Activated CD4-positive, alpha-beta memory T cell treated with anti-CD3 and anti-CD28 coated beads for 36 hours (primary cell): ENCODE measurements around the gene PPP4R1. TPM values are rescaled to one million over a fixed set of nuclear protein-coding genes. Genes with fewer than 3 reads are reported as not detected.

Source experiments
- CTCF ChIA-PET: fragments of 350-600 bp; sonication (Branson Sonifier 250); formaldehyde crosslinking; loops from one replicate; lab custom pipeline; 2021; ENCODE audit warnings: antibody characterized with exemption, inconsistent platforms; lab: Charles Lee
- POLR2A ChIA-PET: fragments of 350-600 bp; sonication (Branson Sonifier 250); formaldehyde crosslinking; loops from one replicate; lab custom pipeline; 2021; ENCODE audit warnings: antibody characterized with exemption; lab: Charles Lee
- DNase-seq: peaks from one replicate; pipeline ENCODE4 v3.0.0-alpha.2; 2020
- H3K27ac Mint-ChIP-seq: one replicate; pipeline ENCODE4 v1.8.0; 2021; ENCODE audit warnings: mixed read lengths
- H3K27me3 Mint-ChIP-seq: one replicate; pipeline ENCODE4 v1.8.0; 2021; ENCODE audit warnings: mixed read lengths
- H3K36me3 Mint-ChIP-seq: one replicate; pipeline ENCODE4 v1.8.0; 2021; ENCODE audit warnings: mixed read lengths
- H3K4me1 Mint-ChIP-seq: one replicate; pipeline ENCODE4 v1.8.0; 2021; ENCODE audit warnings: low read depth, mixed read lengths
- H3K4me3 Mint-ChIP-seq: one replicate; pipeline ENCODE4 v1.8.0; 2021; ENCODE audit warnings: mild to moderate bottlenecking, mixed read lengths
- H3K9me3 Mint-ChIP-seq: one replicate; pipeline ENCODE4 v1.8.0; 2021; ENCODE audit warnings: mixed read lengths
- intact Hi-C: fragments of 100-400 bp; cut with micrococcal nuclease; formaldehyde crosslinking; loops from one replicate; pipeline ENCODE4 v1.15.1; 2023
- total RNA-seq, 2 experiments: library from RNA; stranded (reverse); gene quantifications; one replicate each; pipeline ENCODE4 v1.2.3, GENCODE V29; 2021

PPP4R1 gene
- total RNA-seq = 10 to 100 TPM; 39.3 to 44.5 TPM

GRCh38 chr18:9614401-9615279 lies at the start of gene PPP4R1:
Gene PPP4R1 (minus strand): TSS chr18:9614559. CDS start chr18:9614484, 75 bp downstream.
- POLR2A ChIA-PET = interaction anchor here (1.1 to 1.6 kb wide), 2 partner anchors 17 to 299 kb away, joined by 3 to 5 read pairs; partner anchors contain the start of gene VAPA
- intact Hi-C loops = loop anchor here (10.0 kb wide), 3 partner anchors 470 to 910 kb away; partner anchors contain the start of gene MTCL1
- Mint-ChIP-seq H3K9me3 (no peaks in the 10 kb centered on the region), H3K27ac (peak within 1 kb of the TSS; percentile 91), H3K36me3 (peaks cover 14% of the 10 kb centered on the region), H3K27me3 (no peaks in the 10 kb centered on the region), H3K4me1 (peaks cover 35% of the 10 kb centered on the region), H3K4me3 (peak within 1 kb of the TSS; percentile 95)
- DNase-seq = peak; percentile 78
- CTCF ChIA-PET = interaction anchor here (0.7 to 1.1 kb wide), 3 partner anchors 16 to 903 kb away, joined by 3 to 4 read pairs (median 3); no protein-coding TSS in a partner anchor

- no peak for DNase-seq
- CTCF ChIA-PET = no interaction called here
- POLR2A ChIA-PET = no interaction called here
- H3K36me3 Mint-ChIP-seq = no peaks in the 10 kb centered on the region
- peaks cover under 1% of the 10 kb centered on the region for H3K27me3 Mint-ChIP-seq
- no peaks in the 10 kb centered on the region for H3K4me1 Mint-ChIP-seq
- H3K27ac Mint-ChIP-seq = no peak overlapping the region
- H3K9me3 Mint-ChIP-seq = no peaks in the 10 kb centered on the region
- intact Hi-C loops = no loop called here
- no peak overlapping the region for H3K4me3 Mint-ChIP-seq
Observed at GRCh38 chr18:9663377-9663776, 49.0 kb upstream of the PPP4R1 start.

DNA sequence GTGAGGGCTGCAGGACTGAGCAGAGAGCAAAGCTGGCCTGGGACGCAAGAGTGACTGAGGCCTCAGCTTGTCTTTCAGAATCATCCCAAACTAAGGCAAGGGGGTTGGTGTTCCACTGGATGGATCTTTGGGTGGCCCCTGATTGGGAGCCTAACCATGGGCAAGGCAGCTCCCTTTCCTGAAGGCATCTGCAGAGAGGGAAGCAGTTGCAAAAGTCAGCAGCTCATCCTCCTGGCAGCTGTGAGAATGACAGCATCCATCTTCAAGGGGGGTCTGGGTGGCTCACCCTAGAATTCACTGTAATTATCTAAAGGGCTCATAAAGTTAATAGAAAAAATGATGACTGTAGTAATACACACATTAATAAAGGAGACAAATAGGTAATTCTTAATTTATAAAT lies 47.2 kb upstream of the PPP4R1 start:
- H3K4me3 Mint-ChIP-seq = no peak overlapping the region
- intact Hi-C loops = no loop called here
- ChIA-PET POLR2A (no interaction called here), CTCF (no interaction called here)
- DNase-seq = no peak
- H3K4me1 Mint-ChIP-seq = no peaks in the 10 kb centered on the region
- no peaks in the 10 kb centered on the region for H3K36me3 Mint-ChIP-seq
- H3K27ac Mint-ChIP-seq = no peak overlapping the region
- no peaks in the 10 kb centered on the region for H3K27me3 Mint-ChIP-seq
- H3K9me3 Mint-ChIP-seq = no peaks in the 10 kb centered on the region

DNA sequence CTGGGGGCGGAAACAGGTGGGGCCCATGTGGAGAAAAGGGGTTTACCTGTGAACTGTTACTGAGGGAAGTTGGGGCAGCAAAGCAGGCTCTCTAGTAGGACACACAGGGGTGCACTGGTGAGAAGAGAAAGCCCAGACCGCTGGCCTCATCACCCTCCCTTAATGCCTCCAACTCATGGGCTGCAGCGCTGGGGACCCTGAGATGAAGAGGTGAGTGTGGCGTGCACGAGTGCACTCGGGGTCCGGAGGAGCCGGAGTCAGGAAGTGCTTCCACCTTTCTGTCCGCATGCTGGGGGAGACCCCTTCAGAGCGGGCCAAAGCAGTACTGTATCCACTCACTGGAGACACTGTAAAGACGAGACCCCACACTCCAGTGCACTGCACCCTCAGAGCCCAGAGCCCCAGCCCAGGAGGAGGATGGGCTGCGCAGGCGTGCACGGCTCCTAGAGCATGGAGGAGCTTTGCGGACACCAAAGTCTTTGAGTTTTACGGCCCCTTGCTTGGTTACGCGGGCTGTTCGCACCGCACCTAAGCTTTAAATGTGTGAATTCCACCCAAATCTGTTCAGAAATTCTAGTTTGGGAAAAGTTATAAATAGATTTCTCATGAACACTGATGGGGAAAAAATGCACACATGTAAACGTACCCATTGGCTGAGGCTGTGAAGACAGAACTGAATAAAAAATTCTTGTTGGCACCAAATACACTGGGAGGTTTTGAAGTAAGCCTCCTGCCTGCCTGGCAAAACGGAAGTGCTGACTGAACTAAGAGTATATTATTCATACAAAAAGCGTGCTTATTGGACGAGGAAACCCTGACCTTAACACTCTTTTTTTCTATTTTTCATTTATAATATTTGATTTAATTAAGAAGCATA lies 45.4 kb upstream of the PPP4R1 start:
- no peaks in the 10 kb centered on the region for H3K4me1 Mint-ChIP-seq
- H3K9me3 Mint-ChIP-seq = no peaks in the 10 kb centered on the region
- peaks cover 2% of the 10 kb centered on the region for H3K27me3 Mint-ChIP-seq
- POLR2A ChIA-PET = no interaction called here
- no peak overlapping the region for H3K27ac Mint-ChIP-seq
- intact Hi-C loops = no loop called here
- H3K36me3 Mint-ChIP-seq = no peaks in the 10 kb centered on the region
- no peak overlapping the region for H3K4me3 Mint-ChIP-seq
- DNase-seq = no peak
- CTCF ChIA-PET = no interaction called here

DNA sequence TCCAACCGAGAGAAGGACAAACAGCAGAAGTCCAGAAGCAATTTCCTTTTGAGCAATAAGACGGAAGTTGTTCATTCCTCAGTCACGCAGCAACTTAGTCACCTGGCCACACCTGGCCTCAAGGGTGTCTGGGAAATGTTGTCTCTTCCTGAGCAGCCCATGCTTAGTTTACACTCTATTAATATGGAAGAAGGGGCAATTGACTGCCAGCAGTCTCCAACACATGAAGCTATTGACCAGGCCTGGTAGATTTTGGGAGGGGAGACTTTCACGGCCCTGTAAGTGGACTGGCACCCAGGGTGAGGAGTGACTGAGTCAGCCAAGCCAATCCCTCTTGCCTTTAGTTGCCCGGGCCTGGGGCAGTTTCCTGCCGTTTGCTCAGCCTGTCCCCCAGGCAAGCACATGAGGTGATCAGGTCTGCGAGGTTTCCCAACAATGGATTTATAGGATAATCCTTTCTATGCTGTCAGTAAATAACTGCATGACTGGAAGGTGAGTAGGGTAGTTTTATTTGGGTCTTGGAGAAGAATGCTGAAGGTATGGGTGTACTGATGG lies 43.8 kb upstream of the PPP4R1 start:
- intact Hi-C loops = no loop called here
- no peak for DNase-seq
- CTCF ChIA-PET = no interaction called here
- POLR2A ChIA-PET = interaction anchor here (0.6 kb wide), 1 partner anchor 91 kb away, joined by 4 read pairs; no protein-coding TSS in a partner anchor
- Mint-ChIP-seq H3K4me1 (no peaks in the 10 kb centered on the region), H3K27ac (no peak overlapping the region), H3K9me3 (no peaks in the 10 kb centered on the region), H3K27me3 (peaks cover 2% of the 10 kb centered on the region), H3K36me3 (no peaks in the 10 kb centered on the region), H3K4me3 (no peak overlapping the region)

- H3K27ac Mint-ChIP-seq = no peak overlapping the region
- H3K36me3 Mint-ChIP-seq = no peaks in the 10 kb centered on the region
- H3K27me3 Mint-ChIP-seq = peaks cover 2% of the 10 kb centered on the region
- CTCF ChIA-PET = no interaction called here
- POLR2A ChIA-PET = no interaction called here
- H3K4me3 Mint-ChIP-seq = no peak overlapping the region
- no peaks in the 10 kb centered on the region for H3K9me3 Mint-ChIP-seq
- no peak for DNase-seq
- intact Hi-C loops = no loop called here
- no peaks in the 10 kb centered on the region for H3K4me1 Mint-ChIP-seq
Observed at GRCh38 chr18:9655232-9655767, 40.9 kb upstream of the PPP4R1 start.

DNA sequence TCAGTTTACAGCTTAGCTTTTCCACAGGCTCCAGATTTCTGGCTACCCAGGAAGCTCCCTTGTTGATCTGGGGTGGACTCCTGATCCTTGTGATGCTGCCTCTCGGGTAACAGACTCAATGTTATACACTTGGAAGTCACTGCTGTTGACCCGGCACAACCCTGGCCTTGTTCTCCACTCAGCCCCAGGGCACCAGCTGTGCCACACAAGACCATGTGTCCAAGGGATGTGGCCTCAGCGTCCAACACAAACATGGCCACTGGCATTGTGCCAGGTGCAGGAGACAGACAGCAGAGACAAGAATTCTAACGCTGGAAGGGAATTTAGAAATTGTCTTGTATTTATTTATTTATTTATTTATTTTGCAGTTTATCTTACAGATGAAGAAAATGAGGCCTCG lies 39.0 kb upstream of the PPP4R1 start:
- Mint-ChIP-seq H3K36me3 (no peaks in the 10 kb centered on the region), H3K27ac (no peak overlapping the region), H3K9me3 (no peaks in the 10 kb centered on the region), H3K4me1 (no peaks in the 10 kb centered on the region), H3K27me3 (peaks cover 2% of the 10 kb centered on the region), H3K4me3 (no peak overlapping the region)
- intact Hi-C loops = no loop called here
- no peak for DNase-seq
- ChIA-PET POLR2A (no interaction called here), CTCF (no interaction called here)

DNA sequence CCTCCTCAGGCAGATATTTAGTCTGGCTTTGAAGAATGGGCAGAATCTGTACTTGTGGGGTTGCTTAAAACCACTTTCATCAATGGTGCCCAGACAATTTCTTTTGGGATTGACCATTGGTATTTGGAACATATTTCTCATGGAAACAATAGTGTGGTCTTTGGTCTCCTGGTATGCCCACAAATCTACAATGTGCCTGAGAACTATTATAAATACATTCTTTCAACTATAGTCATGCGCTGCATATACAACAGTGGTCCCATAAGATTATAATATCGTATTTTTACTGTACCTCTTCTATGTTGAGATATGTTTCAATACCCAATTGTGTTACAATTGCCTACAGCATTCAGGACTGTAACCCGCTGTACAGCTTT lies 34.8 kb upstream of the PPP4R1 start:
- no peak overlapping the region for H3K27ac Mint-ChIP-seq

GRCh38 chr18:9648431-9649163 lies 34.2 kb upstream of the PPP4R1 start:
- Mint-ChIP-seq H3K27ac (no peak overlapping the region), H3K4me3 (no peak overlapping the region), H3K27me3 (no peaks in the 10 kb centered on the region), H3K9me3 (no peaks in the 10 kb centered on the region), H3K4me1 (no peaks in the 10 kb centered on the region), H3K36me3 (no peaks in the 10 kb centered on the region)
- intact Hi-C loops = no loop called here
- ChIA-PET CTCF (no interaction called here), POLR2A (no interaction called here)
- no peak for DNase-seq

More for the DNA sequence above, 34.8 kb upstream of the PPP4R1 start:
- POLR2A ChIA-PET = no interaction called here
- intact Hi-C loops = no loop called here
- no peaks in the 10 kb centered on the region for H3K36me3 Mint-ChIP-seq
- no peak overlapping the region for H3K4me3 Mint-ChIP-seq
- CTCF ChIA-PET = no interaction called here
- no peak for DNase-seq
- no peaks in the 10 kb centered on the region for H3K9me3 Mint-ChIP-seq
- no peaks in the 10 kb centered on the region for H3K4me1 Mint-ChIP-seq
- H3K27me3 Mint-ChIP-seq = no peaks in the 10 kb centered on the region

- H3K4me1 Mint-ChIP-seq = no peaks in the 10 kb centered on the region
- no peaks in the 10 kb centered on the region for H3K27me3 Mint-ChIP-seq
- H3K4me3 Mint-ChIP-seq = no peak overlapping the region
- no peaks in the 10 kb centered on the region for H3K9me3 Mint-ChIP-seq
- H3K27ac Mint-ChIP-seq = no peak overlapping the region
- ChIA-PET POLR2A (no interaction called here), CTCF (no interaction called here)
- DNase-seq = no peak
- intact Hi-C loops = no loop called here
- H3K36me3 Mint-ChIP-seq = no peaks in the 10 kb centered on the region
Observed at GRCh38 chr18:9647496-9648323, 33.4 kb upstream of the PPP4R1 start.

DNA sequence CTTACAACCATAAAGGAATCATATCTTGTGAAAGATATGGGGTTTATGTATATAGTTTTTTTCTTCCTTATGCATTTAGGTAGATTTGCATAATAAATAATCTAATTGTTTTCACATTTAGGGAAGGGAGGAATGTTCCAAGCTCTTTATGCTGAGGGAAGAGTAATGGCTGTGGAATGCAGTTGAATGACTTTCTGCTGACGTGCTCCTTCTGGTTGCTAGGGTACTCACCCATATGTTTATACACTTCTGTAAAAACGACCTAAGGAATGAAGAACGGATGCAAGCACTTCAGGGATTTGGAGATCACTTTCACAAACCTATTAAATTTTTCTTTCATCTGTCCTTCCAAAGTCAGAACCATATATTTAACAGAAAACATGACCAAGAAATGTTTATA lies 29.2 kb upstream of the PPP4R1 start:
- POLR2A ChIA-PET = no interaction called here
- H3K4me1 Mint-ChIP-seq = no peaks in the 10 kb centered on the region

More for the DNA sequence above, 29.2 kb upstream of the PPP4R1 start:
- intact Hi-C loops = no loop called here
- DNase-seq = no peak
- no peaks in the 10 kb centered on the region for H3K9me3 Mint-ChIP-seq
- no peaks in the 10 kb centered on the region for H3K36me3 Mint-ChIP-seq
- no peaks in the 10 kb centered on the region for H3K27me3 Mint-ChIP-seq
- CTCF ChIA-PET = no interaction called here
- H3K4me3 Mint-ChIP-seq = no peak overlapping the region
- H3K27ac Mint-ChIP-seq = no peak overlapping the region
